Measurements from ENCODE around the gene A2M.

Gene A2M

DNA sequence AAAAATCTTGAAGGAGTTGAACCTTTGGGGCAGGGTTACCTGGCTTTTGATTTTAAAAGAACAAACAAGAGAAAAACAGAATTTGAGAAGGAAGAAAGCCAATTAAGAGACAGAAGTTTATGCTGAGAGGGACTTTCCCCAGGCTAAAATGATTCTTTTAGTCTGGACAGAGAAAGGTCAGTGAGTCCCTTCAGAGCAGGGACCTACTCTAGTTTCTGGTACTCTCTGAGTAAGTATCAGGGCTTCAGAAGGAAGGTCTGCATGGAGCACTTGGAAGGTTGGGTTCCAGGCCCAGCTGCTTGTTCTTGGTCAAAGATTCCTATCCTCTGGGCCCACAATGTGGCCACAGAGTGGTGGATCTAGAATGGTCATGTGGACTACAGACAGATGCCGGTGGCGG is 66.8 kb downstream of the A2M start:
- Histone ChIP-seq H3K4me2 (ENCODE audit: low read length) (no peak overlapping the region), H3K27me3 (ENCODE audit: insufficient read depth, low read length) (no peaks in the 10 kb centered on the region), H2AK5ac (ENCODE audit: low read length) (no peak overlapping the region), H3K23ac (ENCODE audit: low read length) (no peak overlapping the region), H3K27ac (ENCODE audit: low read depth, low read length) (no peak overlapping the region), H3K14ac (ENCODE audit: low read length) (no peak overlapping the region), H3K9ac (ENCODE audit: low read length) (no peak overlapping the region), H4K12ac (ENCODE audit: low read depth, low read length) (no peak overlapping the region), H2BK5ac (ENCODE audit: low read depth, low read length, poor library complexity) (no peak overlapping the region), H2BK12ac (ENCODE audit: low read length) (no peak overlapping the region), H3K4me1 (ENCODE audit: control insufficient read depth in 1 of 2, insufficient read depth in 2 of 2, low read length in 2 of 2) (no peaks in the 10 kb centered on the region), H2BK120ac (ENCODE audit: insufficient read depth, low read length, poor library complexity) (no peak overlapping the region), H3K79me1 (ENCODE audit: low read length) (no peaks in the 10 kb centered on the region), H3K4me3 (ENCODE audit: low read depth, low read length) (no peak overlapping the region), H4K8ac (ENCODE audit: low read depth, low read length) (no peak overlapping the region), H3K18ac (ENCODE audit: low read length) (no peak overlapping the region), H3K4ac (ENCODE audit: low read depth, low read length) (no peak overlapping the region), H2AFZ (ENCODE audit: insufficient read depth, low read length, poor library complexity) (no peak overlapping the region), H4K91ac (ENCODE audit: low read depth, low read length) (peak overlapping the region; percentile 32), H3K36me3 (ENCODE audit: control insufficient read depth in 1 of 2, insufficient read depth in 2 of 2, low read length in 2 of 2) (no peaks in the 10 kb centered on the region), H3K9me3 (ENCODE audit: insufficient read depth, low read depth, low read length) (no peaks in the 10 kb centered on the region), H3K79me2 (ENCODE audit: control insufficient read depth, insufficient read depth, low read length, poor library complexity) (no peaks in the 10 kb centered on the region)
- no CpG with 5 or more reads among the region's 2 CpGs for WGBS (ENCODE audit: extremely low coverage, insufficient coverage, insufficient read length)
- no peak for DNase-seq

DNA sequence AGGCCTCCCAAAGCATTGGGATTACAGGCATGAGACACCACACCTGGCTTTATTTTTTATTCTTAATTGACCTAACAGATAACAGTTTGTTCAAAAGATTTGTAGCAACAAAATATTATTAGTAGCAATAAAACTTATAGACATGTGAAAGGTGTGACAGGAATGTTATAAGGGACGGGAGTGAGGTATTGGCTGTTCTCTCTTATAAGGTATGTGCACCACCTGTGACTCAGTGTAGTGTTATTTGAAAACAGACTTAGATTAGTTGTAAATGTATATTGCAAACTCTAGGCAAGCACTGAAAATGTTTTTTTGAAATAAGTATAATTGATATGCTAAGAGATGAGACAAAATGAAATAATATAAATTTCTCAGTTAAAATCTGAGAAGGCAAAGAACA is 68.6 kb downstream of the A2M start:
- H4K8ac ChIP-seq (ENCODE audit: low read depth, low read length) = no peak overlapping the region
- no peaks in the 10 kb centered on the region for H3K79me2 ChIP-seq (ENCODE audit: control insufficient read depth, insufficient read depth, low read length, poor library complexity)
- no peaks in the 10 kb centered on the region for H3K36me3 ChIP-seq (ENCODE audit: control insufficient read depth in 1 of 2, insufficient read depth in 2 of 2, low read length in 2 of 2)
- no peaks in the 10 kb centered on the region for H3K79me1 ChIP-seq (ENCODE audit: low read length)
- H3K4me3 ChIP-seq (ENCODE audit: low read depth, low read length) = no peak overlapping the region
- no peak overlapping the region for H3K4ac ChIP-seq (ENCODE audit: low read depth, low read length)
- H3K4me2 ChIP-seq (ENCODE audit: low read length) = no peak overlapping the region
- H2AK5ac ChIP-seq (ENCODE audit: low read length) = no peak overlapping the region
- no peaks in the 10 kb centered on the region for H3K4me1 ChIP-seq (ENCODE audit: control insufficient read depth in 1 of 2, insufficient read depth in 2 of 2, low read length in 2 of 2)
- H2BK120ac ChIP-seq (ENCODE audit: insufficient read depth, low read length, poor library complexity) = no peak overlapping the region
- H3K27me3 ChIP-seq (ENCODE audit: insufficient read depth, low read length) = no peaks in the 10 kb centered on the region
- H3K9ac ChIP-seq (ENCODE audit: low read length) = no peak overlapping the region
- H3K27ac ChIP-seq (ENCODE audit: low read depth, low read length) = no peak overlapping the region
- no peak for DNase-seq
- H3K14ac ChIP-seq (ENCODE audit: low read length) = no peak overlapping the region
- no peak overlapping the region for H3K18ac ChIP-seq (ENCODE audit: low read length)
- no peak overlapping the region for H2AFZ ChIP-seq (ENCODE audit: insufficient read depth, low read length, poor library complexity)
- no peaks in the 10 kb centered on the region for H3K9me3 ChIP-seq (ENCODE audit: insufficient read depth, low read depth, low read length)
- no CpG with 5 or more reads among the region's 1 CpG for WGBS (ENCODE audit: extremely low coverage, insufficient coverage, insufficient read length)
- no peak overlapping the region for H4K12ac ChIP-seq (ENCODE audit: low read depth, low read length)
- no peak overlapping the region for H2BK12ac ChIP-seq (ENCODE audit: low read length)
- H4K91ac ChIP-seq (ENCODE audit: low read depth, low read length) = no peak overlapping the region
- H2BK5ac ChIP-seq (ENCODE audit: low read depth, low read length, poor library complexity) = no peak overlapping the region
- H3K23ac ChIP-seq (ENCODE audit: low read length) = no peak overlapping the region

DNA sequence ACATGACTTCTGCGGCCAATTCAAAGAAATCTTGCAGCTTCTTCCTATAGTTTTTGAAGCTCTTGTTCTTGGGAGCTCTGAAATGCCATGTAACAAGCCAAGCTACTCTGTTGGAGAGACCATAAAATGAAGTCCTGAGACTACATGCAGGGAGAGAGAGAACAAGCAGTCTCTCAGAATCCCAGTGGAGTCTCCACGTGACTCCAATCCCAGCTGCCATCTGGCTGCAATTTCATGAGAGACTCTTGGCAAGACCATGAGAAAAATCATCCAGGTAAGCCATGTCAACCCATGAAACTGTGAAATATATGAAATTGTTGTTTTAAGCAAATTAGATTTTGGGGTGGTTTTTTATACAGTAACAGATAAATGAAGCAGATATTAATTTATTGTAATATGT is 72.0 kb downstream of the A2M start:
- H3K79me2 ChIP-seq (ENCODE audit: control insufficient read depth, insufficient read depth, low read length, poor library complexity) = no peaks in the 10 kb centered on the region
- H3K9ac ChIP-seq (ENCODE audit: low read length) = no peak overlapping the region
- no peak overlapping the region for H2AFZ ChIP-seq (ENCODE audit: insufficient read depth, low read length, poor library complexity)
- H3K4me2 ChIP-seq (ENCODE audit: low read length) = no peak overlapping the region
- H3K23ac ChIP-seq (ENCODE audit: low read length) = no peak overlapping the region
- no peak overlapping the region for H2BK12ac ChIP-seq (ENCODE audit: low read length)
- no peak overlapping the region for H4K8ac ChIP-seq (ENCODE audit: low read depth, low read length)
- H3K4me1 ChIP-seq (ENCODE audit: control insufficient read depth in 1 of 2, insufficient read depth in 2 of 2, low read length in 2 of 2) = no peaks in the 10 kb centered on the region
- H3K4ac ChIP-seq (ENCODE audit: low read depth, low read length) = no peak overlapping the region
- no peak overlapping the region for H2AK5ac ChIP-seq (ENCODE audit: low read length)
- no peak overlapping the region for H4K91ac ChIP-seq (ENCODE audit: low read depth, low read length)
- no peak overlapping the region for H3K4me3 ChIP-seq (ENCODE audit: low read depth, low read length)
- no peak overlapping the region for H3K18ac ChIP-seq (ENCODE audit: low read length)
- H3K14ac ChIP-seq (ENCODE audit: low read length) = no peak overlapping the region
- H3K36me3 ChIP-seq (ENCODE audit: control insufficient read depth in 1 of 2, insufficient read depth in 2 of 2, low read length in 2 of 2) = no peaks in the 10 kb centered on the region
- H2BK120ac ChIP-seq (ENCODE audit: insufficient read depth, low read length, poor library complexity) = no peak overlapping the region
- H4K12ac ChIP-seq (ENCODE audit: low read depth, low read length) = no peak overlapping the region
- no peaks in the 10 kb centered on the region for H3K27me3 ChIP-seq (ENCODE audit: insufficient read depth, low read length)
- WGBS (ENCODE audit: extremely low coverage, insufficient coverage, insufficient read length) = no CpG with 5 or more reads among the region's 2 CpGs
- no peaks in the 10 kb centered on the region for H3K79me1 ChIP-seq (ENCODE audit: low read length)
- no peaks in the 10 kb centered on the region for H3K9me3 ChIP-seq (ENCODE audit: insufficient read depth, low read depth, low read length)
- DNase-seq = no peak
- no peak overlapping the region for H3K27ac ChIP-seq (ENCODE audit: low read depth, low read length)
- no peak overlapping the region for H2BK5ac ChIP-seq (ENCODE audit: low read depth, low read length, poor library complexity)

DNA sequence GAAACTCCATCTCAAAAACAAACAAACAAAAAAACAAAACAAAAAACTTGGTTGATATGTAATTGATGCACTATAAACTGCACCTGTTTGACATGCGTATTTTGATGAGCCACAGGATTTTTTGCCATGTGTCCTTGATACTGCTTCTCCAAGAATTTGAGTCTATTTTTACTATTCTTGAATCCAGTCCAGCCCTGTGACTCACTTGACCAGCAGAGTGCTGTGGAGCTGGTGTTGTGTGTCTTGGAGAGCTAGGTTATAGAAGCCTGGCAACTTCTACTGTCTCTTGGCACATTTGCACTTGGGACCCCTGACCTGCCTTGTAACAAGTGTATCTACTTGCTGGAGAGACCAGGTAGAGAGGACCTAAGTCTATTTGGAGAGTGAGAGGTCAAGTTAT is 74.4 kb downstream of the A2M start:
- no peak overlapping the region for H2BK120ac ChIP-seq (ENCODE audit: insufficient read depth, low read length, poor library complexity)
- no peak overlapping the region for H3K14ac ChIP-seq (ENCODE audit: low read length)
- no peaks in the 10 kb centered on the region for H3K9me3 ChIP-seq (ENCODE audit: insufficient read depth, low read depth, low read length)
- H3K79me2 ChIP-seq (ENCODE audit: control insufficient read depth, insufficient read depth, low read length, poor library complexity) = no peaks in the 10 kb centered on the region
- H4K12ac ChIP-seq (ENCODE audit: low read depth, low read length) = no peak overlapping the region
- no peak overlapping the region for H2BK5ac ChIP-seq (ENCODE audit: low read depth, low read length, poor library complexity)
- H3K18ac ChIP-seq (ENCODE audit: low read length) = no peak overlapping the region
- no peak overlapping the region for H3K4me3 ChIP-seq (ENCODE audit: low read depth, low read length)
- WGBS (ENCODE audit: extremely low coverage, insufficient coverage, insufficient read length) = no CpG with 5 or more reads among the region's 1 CpG
- no peak overlapping the region for H2BK12ac ChIP-seq (ENCODE audit: low read length)
- DNase-seq = no peak
- no peaks in the 10 kb centered on the region for H3K4me1 ChIP-seq (ENCODE audit: control insufficient read depth in 1 of 2, insufficient read depth in 2 of 2, low read length in 2 of 2)
- H4K91ac ChIP-seq (ENCODE audit: low read depth, low read length) = no peak overlapping the region
- H2AFZ ChIP-seq (ENCODE audit: insufficient read depth, low read length, poor library complexity) = no peak overlapping the region
- no peak overlapping the region for H3K4me2 ChIP-seq (ENCODE audit: low read length)
- no peaks in the 10 kb centered on the region for H3K27me3 ChIP-seq (ENCODE audit: insufficient read depth, low read length)
- H3K27ac ChIP-seq (ENCODE audit: low read depth, low read length) = no peak overlapping the region
- H3K36me3 ChIP-seq (ENCODE audit: control insufficient read depth in 1 of 2, insufficient read depth in 2 of 2, low read length in 2 of 2) = no peaks in the 10 kb centered on the region
- H3K23ac ChIP-seq (ENCODE audit: low read length) = no peak overlapping the region
- no peak overlapping the region for H3K4ac ChIP-seq (ENCODE audit: low read depth, low read length)
- peak overlapping the region; percentile 20 for H3K9ac ChIP-seq (ENCODE audit: low read length)
- H4K8ac ChIP-seq (ENCODE audit: low read depth, low read length) = no peak overlapping the region
- no peaks in the 10 kb centered on the region for H3K79me1 ChIP-seq (ENCODE audit: low read length)
- H2AK5ac ChIP-seq (ENCODE audit: low read length) = no peak overlapping the region
